Ovary (tissue), 9 donors: ENCODE measurements around the gene KLK15. TPM values are rescaled to one million over a fixed set of nuclear protein-coding genes. Genes with fewer than 3 reads are reported as not detected.

Experiments
- DNase-seq, 5 donors: peaks; one replicate each; pipeline ENCODE4 v3.0.0-alpha.2; 2019 to 2020
- H3K27ac ChIP-seq, 2 donors: fragments of 200-600 bp; one replicate each; pipeline versions ENCODE4 v1.5.1 to v1.8.0; 2019 to 2022
- H3K27me3 ChIP-seq: fragments of 200-600 bp; one replicate; pipeline ENCODE4 v1.8.0; 2022
- H3K36me3 ChIP-seq: fragments of 200-600 bp; sonication (generic); one replicate; pipeline ENCODE4 v1.5.1; 2019
- H3K4me1 ChIP-seq: one replicate; pipeline ENCODE4 v1.8.1; 2013; ENCODE audit warnings: mild to moderate bottlenecking, moderate library complexity; ENCODE audit not compliant: insufficient read depth
- H3K4me3 ChIP-seq: fragments of 200-600 bp; sonication (generic); one replicate; pipeline ENCODE4 v1.5.1; 2017
- H3K9me3 ChIP-seq, 2 donors: fragments of 200-600 bp in 1 of 2; sonication (generic) in 1 of 2; one replicate each; pipeline versions ENCODE4 v1.5.1 to v1.8.1; 2013 to 2019; ENCODE audit warnings: mild to moderate bottlenecking in 1 of 2, moderate library complexity in 1 of 2
- CTCF ChIP-seq, 3 donors: fragments of 450-650 bp in 2 of 3; fragments of 200-600 bp in 1 of 3; IDR thresholded peaks; one replicate each; pipeline versions ENCODE4 v1.5.1 to v1.8.0; 2016 to 2022; ENCODE audit warnings: antibody characterized with exemption in 3 of 3, mild to moderate bottlenecking in 1 of 3
- EP300 ChIP-seq: sonication (generic); formaldehyde crosslinking; IDR thresholded peaks from one replicate; pipeline ENCODE4 v1.6.1; 2017; ENCODE audit warnings: antibody characterized with exemption
- POLR2A ChIP-seq: fragments of 450-650 bp; IDR thresholded peaks from one replicate; pipeline ENCODE4 v1.6.1; 2017; ENCODE audit warnings: antibody characterized with exemption, mild to moderate bottlenecking, moderate library complexity
- WGBS, 3 donors: extraction: QIAGEN DNeasy Blood & Tissue Kit in 1 of 3; methylation state at CpG; one replicate each; pipeline versions ENCODE4 v1.1.5 to v1.1.7; 2013 to 2017; 5-methylcytosine and 5-hydroxymethylcytosine counted together
- intact Hi-C, 4 donors: fragments of 100-400 bp; cut with DNase I; formaldehyde crosslinking; loops; one replicate each; pipeline versions ENCODE4 v1.11.0 to v1.15.1; 2022 to 2023
- polyA plus RNA-seq, 2 donors: library from polyadenylated mRNA; stranded (reverse); fragments of 200-250 nt in 1 of 2; fragments of 350-450 nt in 1 of 2; fragmentation: Illumina TruSeq in 1 of 2; extraction: RNeasy Lipid Tissue Mini Kit (QIAGEN cat#74804) in 1 of 2; gene quantifications; one replicate each; pipeline ENCODE4 v1.2.3, GENCODE V29; 2013 to 2014
- total RNA-seq, 7 donors: library from RNA; depleted of rRNA in 2 of 7; stranded (reverse); fragments of >200 nt in 2 of 7; fragmentation: NEBNext Ultra II Directional in 3 of 7; extraction: Animal tissue kit (Norgen Biotek cat#: 25700) in 3 of 7; gene quantifications; one replicate each; pipeline versions ENCODE4 v1.1.0 to v1.2.4, GENCODE V29; 2016 to 2023
- donor health status: DM: no; HTN: no; CAD: no; lungs with moderate emphysema.
- donor health status: DM: no; HTN: no; CAD: no.
- donor health status: Bipolar disorder and iron deficiency.
- donor health status: DM: yes; HTN: yes; CAD: no.
- donor health status: DM: no; HTN: no; CAD: no.
- donor health status: DM: yes; HTN: yes; CAD: no.

KLK15 gene
- total and polyA plus RNA-seq, 9 donors, result not detected

- Histone ChIP-seq H3K27me3 (no peaks in the 10 kb centered on the region), H3K27ac (no peak overlapping the region), H3K4me1 (no peaks in the 10 kb centered on the region), H3K4me3 (no peak overlapping the region), H3K9me3 (no peaks in the 10 kb centered on the region), H3K36me3 (no peaks in the 10 kb centered on the region)
- no peak for DNase-seq
- WGBS, 3 donors, result 15 to 38% (median 16%) methylated on average over 5 of the region's 5 CpGs
- TF ChIP-seq POLR2A (no peak), CTCF (IDR thresholded peaks at IDR 0.05) (no peak), EP300 (no peak)
- intact Hi-C loops, result no loop called here
Measured at GRCh38 chr19:50829801-50830200, 3.6 kb downstream of the KLK15 start.

- intact Hi-C loops, result no loop called here
- Histone ChIP-seq H3K27me3 (no peaks in the 10 kb centered on the region), H3K4me3 (no peak overlapping the region), H3K4me1 (no peaks in the 10 kb centered on the region), H3K36me3 (no peaks in the 10 kb centered on the region), H3K9me3 (no peaks in the 10 kb centered on the region), H3K27ac (no peak overlapping the region)
- TF ChIP-seq POLR2A, result no peak
- no peak for TF ChIP-seq CTCF (IDR thresholded peaks at IDR 0.05)
- TF ChIP-seq EP300, result no peak
- no peak for DNase-seq
- WGBS, 3 donors, result 75 to 82% (median 81%) methylated on average over 14 of the region's 14 CpGs
Measured at GRCh38 chr19:50827476-50827875, 5.9 kb downstream of the KLK15 start.

- Histone ChIP-seq H3K27ac (no peak overlapping the region), H3K4me1 (no peaks in the 10 kb centered on the region), H3K9me3 (no peaks in the 10 kb centered on the region), H3K36me3 (no peaks in the 10 kb centered on the region), H3K4me3 (no peak overlapping the region), H3K27me3 (no peaks in the 10 kb centered on the region)
- intact Hi-C loops, result no loop called here
- DNase-seq, result no peak
- TF ChIP-seq CTCF (IDR thresholded peaks at IDR 0.05) (no peak), POLR2A (no peak), EP300 (no peak)
- 76 to 84% (median 83%) methylated on average over 43 of the region's 43 CpGs for WGBS, 3 donors
Measured at GRCh38 chr19:50826492-50827240, 6.7 kb downstream of the KLK15 start.

GRCh38 chr19:50823389-50824042 is 9.9 kb downstream of the KLK15 start, which contains the start of gene KLK1:
TSS of gene KLK1 (minus strand) at chr19:50823787. CDS start at chr19:50823748, 39 bp downstream.
- H3K4me3 ChIP-seq, result no peak within 1 kb of the TSS
- no peaks in the 10 kb centered on the region for H3K36me3 ChIP-seq
- no peak for DNase-seq
- TF ChIP-seq EP300 (no peak), CTCF (IDR thresholded peaks at IDR 0.05) (no peak), POLR2A (no peak)
- no peaks in the 10 kb centered on the region for H3K9me3 ChIP-seq
- WGBS, 3 donors, result 31 to 46% (median 36%) methylated on average over 14 of the region's 14 CpGs
- no peaks in the 10 kb centered on the region for H3K4me1 ChIP-seq
- intact Hi-C loops, result no loop called here
- H3K27me3 ChIP-seq, result no peaks in the 10 kb centered on the region
- H3K27ac ChIP-seq, result no peak within 1 kb of the TSS
